ENCODE results near the gene SIRPA. TPM values are rescaled to one million over a fixed set of nuclear protein-coding genes. Genes with fewer than 3 reads are reported as not detected.

SIRPA gene
- total RNA-seq, 1 donor from 2014 or later: 130 TPM

DNA sequence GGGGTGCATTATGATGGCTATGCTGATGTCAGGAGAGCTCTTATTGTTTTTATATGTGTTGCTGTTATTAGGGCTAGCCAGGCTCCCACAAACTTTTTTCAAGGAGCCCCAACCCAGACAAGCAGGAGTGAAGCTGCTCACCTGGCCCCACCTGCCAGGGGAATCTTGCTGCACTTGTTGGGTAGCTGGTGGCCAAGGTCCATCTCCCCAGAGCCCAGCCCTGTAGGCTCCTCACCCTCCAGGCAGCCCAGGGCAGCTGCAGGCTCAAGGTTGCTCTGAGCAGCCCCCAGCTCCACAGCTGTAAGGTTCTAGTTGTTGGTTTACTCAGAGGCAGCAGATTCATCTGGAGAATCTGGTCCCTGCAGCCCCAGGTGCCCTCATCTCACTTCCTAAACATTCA is 46.8 kb upstream of the SIRPA start:
- no peak for TF ChIP-seq CTCF (IDR thresholded peaks at IDR 0.05)
- Histone ChIP-seq H3K4me3 (no peak overlapping the region), H3K27ac (no peak overlapping the region), H3K27me3 (ENCODE audit: low read depth) (peaks cover 7% of the 10 kb centered on the region), H3K4me1 (peaks cover 7% of the 10 kb centered on the region), H3K36me3 (no peaks in the 10 kb centered on the region), H3K9me3 (no peaks in the 10 kb centered on the region)
- intact Hi-C loops (cut with DNase I): no loop called here
- ATAC-seq (no peak), DNase-seq (no peak)

- TF ChIP-seq CTCF (IDR thresholded peaks at IDR 0.05): no peak
- H3K27me3 ChIP-seq (ENCODE audit: low read depth): peaks cover 22% of the 10 kb centered on the region
- no peak overlapping the region for H3K4me3 ChIP-seq
- H3K9me3 ChIP-seq: no peaks in the 10 kb centered on the region
- H3K4me1 ChIP-seq: no peaks in the 10 kb centered on the region
- H3K27ac ChIP-seq: no peak overlapping the region
- H3K36me3 ChIP-seq: no peaks in the 10 kb centered on the region
- intact Hi-C loops (cut with DNase I): no loop called here
- ATAC-seq (no peak), DNase-seq (no peak)
Measured at GRCh38 chr20:1851396-1851795, 43.8 kb upstream of the SIRPA start.

- Histone ChIP-seq H3K9me3 (no peaks in the 10 kb centered on the region), H3K4me1 (no peaks in the 10 kb centered on the region), H3K27me3 (ENCODE audit: low read depth) (peaks cover 20% of the 10 kb centered on the region), H3K36me3 (no peaks in the 10 kb centered on the region), H3K4me3 (no peak overlapping the region), H3K27ac (no peak overlapping the region)
- intact Hi-C loops (cut with DNase I): no loop called here
- DNase-seq: no peak
- no peak for TF ChIP-seq CTCF (IDR thresholded peaks at IDR 0.05)
- ATAC-seq: no peak
Measured at GRCh38 chr20:1853473-1853872, 41.7 kb upstream of the SIRPA start.

- no peak overlapping the region for H3K4me3 ChIP-seq
- no peak for TF ChIP-seq CTCF (IDR thresholded peaks at IDR 0.05)
- H3K36me3 ChIP-seq: no peaks in the 10 kb centered on the region
- DNase-seq: no peak
- ATAC-seq: no peak
- H3K9me3 ChIP-seq: no peaks in the 10 kb centered on the region
- no peak overlapping the region for H3K27ac ChIP-seq
- intact Hi-C loops (cut with DNase I): no loop called here
- peaks cover 18% of the 10 kb centered on the region for H3K27me3 ChIP-seq (ENCODE audit: low read depth)
- no peaks in the 10 kb centered on the region for H3K4me1 ChIP-seq
Measured at GRCh38 chr20:1854246-1854645, 41.0 kb upstream of the SIRPA start.

GRCh38 chr20:1855109-1855508 is 40.1 kb upstream of the SIRPA start:
- no peak for DNase-seq
- no peaks in the 10 kb centered on the region for H3K9me3 ChIP-seq
- TF ChIP-seq CTCF (IDR thresholded peaks at IDR 0.05): no peak
- intact Hi-C loops (cut with DNase I): no loop called here
- no peak overlapping the region for H3K27ac ChIP-seq
- no peaks in the 10 kb centered on the region for H3K36me3 ChIP-seq
- no peaks in the 10 kb centered on the region for H3K4me1 ChIP-seq
- peaks cover 22% of the 10 kb centered on the region for H3K27me3 ChIP-seq (ENCODE audit: low read depth)
- H3K4me3 ChIP-seq: no peak overlapping the region
- no peak for ATAC-seq

GRCh38 chr20:1855690-1856089 is 39.5 kb upstream of the SIRPA start:
- H3K4me1 ChIP-seq: no peaks in the 10 kb centered on the region
- no peak overlapping the region for H3K27ac ChIP-seq
- no peaks in the 10 kb centered on the region for H3K36me3 ChIP-seq
- DNase-seq: no peak
- peaks cover 26% of the 10 kb centered on the region for H3K27me3 ChIP-seq (ENCODE audit: low read depth)
- no peaks in the 10 kb centered on the region for H3K9me3 ChIP-seq
- no peak overlapping the region for H3K4me3 ChIP-seq
- intact Hi-C loops (cut with DNase I): no loop called here
- no peak for ATAC-seq
- TF ChIP-seq CTCF (IDR thresholded peaks at IDR 0.05): no peak

All from lower lobe of right lung (tissue), 2 donors.